ENCODE measurements around the gene C1QTNF9. TPM values are rescaled to one million over a fixed set of nuclear protein-coding genes. Genes with fewer than 3 reads are reported as not detected.
"Not testable (repeated sequence)": the region's sequence is repeated elsewhere in the genome, so short reads cannot be mapped to it uniquely, and the experiment has no call there.

Gene C1QTNF9
- total and polyA plus RNA-seq, 2 of the 4 experiments (the other 2 are of a cell fraction), result 0.18 to 0.21 TPM

- H3K18ac ChIP-seq (ENCODE audit: low read depth, low read length); H3K9me1 ChIP-seq (ENCODE audit: insufficient read depth, low read length); H3K4me1 ChIP-seq (ENCODE audit: control insufficient read depth, insufficient read depth, low read length); BruUV-seq (replicated peaks); POLR2A ChIA-PET (ENCODE audit: unreplicated experiment); H4K8ac ChIP-seq (ENCODE audit: low read depth in 2 of 2, low read length in 2 of 2); ATAC-seq (ENCODE audit: low read depth); H3K36me3 ChIP-seq (ENCODE audit: control insufficient read depth, insufficient read depth, low read length); H3K27ac ChIP-seq (ENCODE audit: insufficient read depth, low read length); DNase-seq; H3K79me1 ChIP-seq (ENCODE audit: low read depth in 1 of 2, low read length in 2 of 2); H3K9me3 ChIP-seq (ENCODE audit: control insufficient read depth, insufficient read depth, low read length); CTCF ChIA-PET; H2BK5ac ChIP-seq (ENCODE audit: low read depth, low read length, poor library complexity, severe bottlenecking); intact Hi-C loops (cut with micrococcal nuclease); H4K5ac ChIP-seq (ENCODE audit: low read depth, low read length); H3K4me2 ChIP-seq (ENCODE audit: low read depth, low read length); H3K14ac ChIP-seq (replicated peaks; ENCODE audit: low read depth, low read length); H2AFZ ChIP-seq (replicated peaks; ENCODE audit: low read length, poor library complexity); H4K20me1 ChIP-seq (ENCODE audit: insufficient read depth, low read length); H2AK9ac ChIP-seq (replicated peaks; ENCODE audit: low read depth, low read length, poor library complexity); H3K4me3 ChIP-seq (ENCODE audit: insufficient read depth, low read depth, low read length); H2BK120ac ChIP-seq (ENCODE audit: low read depth, low read length); H2BK15ac ChIP-seq (ENCODE audit: low read depth, low read length); dilution Hi-C loops (cut with HindIII; ENCODE audit: low sequenced_read_pairs, unreplicated experiment); H3K56ac ChIP-seq (ENCODE audit: extremely low read depth, insufficient read depth, low read length); H3K9ac ChIP-seq (ENCODE audit: low read depth, low read length); H2BK20ac ChIP-seq (ENCODE audit: low read depth, low read length); H4K91ac ChIP-seq (ENCODE audit: insufficient read depth, low read depth, low read length); H2AK5ac ChIP-seq (ENCODE audit: low read depth, low read length); H3K27me3 ChIP-seq (ENCODE audit: control insufficient read depth, insufficient read depth, low read length); H3K4ac ChIP-seq (ENCODE audit: low read depth, low read length); in situ Hi-C loops (cut with MboI; ENCODE audit: low sequenced_read_pairs); H3K23ac ChIP-seq (ENCODE audit: low read depth, low read length): not testable (repeated sequence)
- WGBS, 2 experiments (ENCODE audit: extremely low coverage in 2 of 2, insufficient read length in 1 of 2), result no CpG with 5 or more reads among the region's 8 CpGs
Observed at GRCh38 chr13:24366315-24366714, 56.9 kb downstream of the C1QTNF9 start.

- H3K4me3 ChIP-seq (ENCODE audit: insufficient read depth, low read depth, low read length); H2AK5ac ChIP-seq (ENCODE audit: low read depth, low read length); H2BK20ac ChIP-seq (ENCODE audit: low read depth, low read length); H3K9me1 ChIP-seq (ENCODE audit: insufficient read depth, low read length); H3K9ac ChIP-seq (ENCODE audit: low read depth, low read length); dilution Hi-C loops (cut with HindIII; ENCODE audit: low sequenced_read_pairs, unreplicated experiment); H4K5ac ChIP-seq (ENCODE audit: low read depth, low read length); H3K79me1 ChIP-seq (ENCODE audit: low read depth in 1 of 2, low read length in 2 of 2); H3K9me3 ChIP-seq (ENCODE audit: control insufficient read depth, insufficient read depth, low read length); H2BK120ac ChIP-seq (ENCODE audit: low read depth, low read length); H4K20me1 ChIP-seq (ENCODE audit: insufficient read depth, low read length); H3K14ac ChIP-seq (replicated peaks; ENCODE audit: low read depth, low read length); in situ Hi-C loops (cut with MboI; ENCODE audit: low sequenced_read_pairs); H2BK15ac ChIP-seq (ENCODE audit: low read depth, low read length); intact Hi-C loops (cut with micrococcal nuclease); H3K4me1 ChIP-seq (ENCODE audit: control insufficient read depth, insufficient read depth, low read length); H2BK5ac ChIP-seq (ENCODE audit: low read depth, low read length, poor library complexity, severe bottlenecking); CTCF ChIA-PET; H2AK9ac ChIP-seq (replicated peaks; ENCODE audit: low read depth, low read length, poor library complexity); H3K4me2 ChIP-seq (ENCODE audit: low read depth, low read length); BruUV-seq (replicated peaks); DNase-seq; H3K27me3 ChIP-seq (ENCODE audit: control insufficient read depth, insufficient read depth, low read length); H3K36me3 ChIP-seq (ENCODE audit: control insufficient read depth, insufficient read depth, low read length); ATAC-seq (ENCODE audit: low read depth); POLR2A ChIA-PET (ENCODE audit: unreplicated experiment); H4K8ac ChIP-seq (ENCODE audit: low read depth in 2 of 2, low read length in 2 of 2); H2AFZ ChIP-seq (replicated peaks; ENCODE audit: low read length, poor library complexity); H3K18ac ChIP-seq (ENCODE audit: low read depth, low read length); H3K27ac ChIP-seq (ENCODE audit: insufficient read depth, low read length); H3K4ac ChIP-seq (ENCODE audit: low read depth, low read length); H4K91ac ChIP-seq (ENCODE audit: insufficient read depth, low read depth, low read length); H3K23ac ChIP-seq (ENCODE audit: low read depth, low read length); H3K56ac ChIP-seq (ENCODE audit: extremely low read depth, insufficient read depth, low read length): not testable (repeated sequence)
- 100% methylated on average over 2 of the region's 9 CpGs; no CpG with 5 or more reads in 1 of the 2 experiments for WGBS, 2 experiments (ENCODE audit: extremely low coverage in 2 of 2, insufficient read length in 1 of 2)
Observed at GRCh38 chr13:24371273-24371672, 61.9 kb downstream of the C1QTNF9 start.

Measured in IMR-90 (cell line).